H9 (cell line): Measurements from ENCODE around the gene PSMB7. TPM values are rescaled to one million over a fixed set of nuclear protein-coding genes. Genes with fewer than 3 reads are reported as not detected.

Experiments
- DNase-seq: peaks from one replicate; pipeline ENCODE4 v3.0.0-alpha.2; 2017
- H2AFZ ChIP-seq: one replicate; pipeline ENCODE4 v1.6.1; 2013; ENCODE audit warnings: mild to moderate bottlenecking, low read length, control low read depth, moderate library complexity
- H2AK5ac ChIP-seq: 2 replicates; pipeline ENCODE4 v1.6.1; 2013; ENCODE audit warnings: low read length, control low read depth, mixed read lengths; ENCODE audit not compliant: insufficient read length
- H2BK120ac ChIP-seq: one replicate; pipeline ENCODE4 v1.6.1; 2013; ENCODE audit warnings: low read depth, mild to moderate bottlenecking, low read length, control low read depth, inconsistent platforms; ENCODE audit not compliant: poor library complexity, severe bottlenecking
- H2BK12ac ChIP-seq: 2 replicates; pipeline ENCODE4 v1.6.1; 2013; ENCODE audit warnings: low read length, control low read depth, mixed read lengths, low read depth; ENCODE audit not compliant: insufficient read length
- H2BK15ac ChIP-seq: 2 replicates; pipeline ENCODE4 v1.6.1; 2013; ENCODE audit warnings: low read depth, low read length, control low read depth
- H2BK20ac ChIP-seq: one replicate; pipeline ENCODE4 v1.6.1; 2013; ENCODE audit warnings: low read depth, mild to moderate bottlenecking, low read length, control low read depth, inconsistent platforms; ENCODE audit not compliant: poor library complexity, severe bottlenecking
- H2BK5ac ChIP-seq: 2 replicates; pipeline ENCODE4 v1.6.1; 2013; ENCODE audit warnings: low read length, control low read depth, mixed read lengths; ENCODE audit not compliant: insufficient read length
- H3K14ac ChIP-seq: 2 replicates; pipeline ENCODE4 v1.6.1; 2013; ENCODE audit warnings: low read length, control low read depth; ENCODE audit not compliant: insufficient read depth
- H3K18ac ChIP-seq: 2 replicates; pipeline ENCODE4 v1.6.1; 2013; ENCODE audit warnings: low read depth, mild to moderate bottlenecking, mixed read lengths, low read length, control low read depth; ENCODE audit not compliant: insufficient read length
- H3K23ac ChIP-seq: 2 replicates; pipeline ENCODE4 v1.6.1; 2013; ENCODE audit warnings: low read length, control low read depth, mixed read lengths, low read depth; ENCODE audit not compliant: insufficient read length
- H3K23me2 ChIP-seq: 2 replicates; pipeline ENCODE4 v1.6.1; 2013; ENCODE audit warnings: low read depth, mild to moderate bottlenecking, mixed read lengths, low read length, control low read depth; ENCODE audit not compliant: insufficient read length, poor library complexity, severe bottlenecking
- H3K27ac ChIP-seq: 2 replicates; pipeline ENCODE4 v1.5.1; 2013; ENCODE audit warnings: low read length, control low read depth, mixed read lengths, low read depth; ENCODE audit not compliant: insufficient read length
- H3K27me3 ChIP-seq: 2 replicates; pipeline ENCODE4 v1.6.1; 2013; ENCODE audit warnings: low read length, control low read depth, inconsistent platforms; ENCODE audit not compliant: insufficient read depth
- H3K4ac ChIP-seq: 2 replicates; pipeline ENCODE4 v1.6.1; 2013; ENCODE audit warnings: low read depth, mild to moderate bottlenecking, control low read depth, inconsistent platforms, low read length, moderate library complexity
- H3K4me1 ChIP-seq: 2 replicates; pipeline ENCODE4 v1.6.1; 2013; ENCODE audit warnings: low read length, control low read depth, inconsistent platforms; ENCODE audit not compliant: insufficient read depth
- H3K4me2 ChIP-seq: 2 replicates; pipeline ENCODE4 v1.6.1; 2013; ENCODE audit warnings: low read length, control low read depth, mixed read lengths; ENCODE audit not compliant: insufficient read length, insufficient read depth
- H3K56ac ChIP-seq: 2 replicates; pipeline ENCODE4 v1.6.1; 2013; ENCODE audit warnings: low read depth, mild to moderate bottlenecking, mixed read lengths, low read length, control low read depth; ENCODE audit not compliant: insufficient read length
- H3K79me1 ChIP-seq: 2 replicates; pipeline ENCODE4 v1.6.1; 2013; ENCODE audit warnings: low read depth, mild to moderate bottlenecking, moderate library complexity, low read length, control low read depth, inconsistent platforms; ENCODE audit not compliant: insufficient read depth, poor library complexity, severe bottlenecking
- H3K79me2 ChIP-seq: 2 replicates; pipeline ENCODE4 v1.6.1; 2013; ENCODE audit warnings: low read length, control low read depth, inconsistent platforms; ENCODE audit not compliant: insufficient read depth
- H3K9ac ChIP-seq: 2 replicates; pipeline ENCODE4 v1.6.1; 2013; ENCODE audit warnings: low read length, control low read depth, mixed read lengths; ENCODE audit not compliant: insufficient read length; ENCODE audit errors: extremely low read depth
- H3K9me3 ChIP-seq: one replicate; pipeline ENCODE4 v1.6.1; 2013; ENCODE audit warnings: low read depth, low read length, inconsistent platforms; ENCODE audit not compliant: control insufficient read depth
- H3T11ph ChIP-seq: one replicate; pipeline ENCODE4 v1.6.1; 2013; ENCODE audit warnings: mild to moderate bottlenecking, low read length, control low read depth, inconsistent platforms
- H4K20me1 ChIP-seq: one replicate; pipeline ENCODE4 v1.6.1; 2013; ENCODE audit not compliant: control insufficient read depth, insufficient read length, insufficient read depth
- H4K5ac ChIP-seq: 2 replicates; pipeline ENCODE4 v1.6.1; 2013; ENCODE audit warnings: low read depth, mild to moderate bottlenecking, mixed read lengths, low read length, control low read depth; ENCODE audit not compliant: insufficient read length
- H4K8ac ChIP-seq: replicated peaks from 2 replicates; pipeline ENCODE4 v1.6.1; 2013; ENCODE audit warnings: low read length, control low read depth, mixed read lengths, low read depth; ENCODE audit not compliant: insufficient read length
- H4K91ac ChIP-seq: 2 replicates; pipeline ENCODE4 v1.6.1; 2013; ENCODE audit warnings: low read depth, mild to moderate bottlenecking, moderate library complexity, mixed read lengths, low read length, control low read depth; ENCODE audit not compliant: insufficient read length
- H3K27ac Mint-ChIP-seq, 3 experiments: 2 replicates in 2 of 3; 3 replicates in 1 of 3; pipeline ENCODE4 v1.8.0; 2020 to 2021; ENCODE audit warnings: mixed read lengths in 3 of 3, mild to moderate bottlenecking in 1 of 3, moderate library complexity in 1 of 3
- H3K27me3 Mint-ChIP-seq: 2 replicates; pipeline ENCODE4 v1.8.0; 2021; ENCODE audit warnings: low read depth, mild to moderate bottlenecking, moderate library complexity, mixed read lengths
- H3K36me3 Mint-ChIP-seq, 3 experiments: 2 replicates in 2 of 3; 3 replicates in 1 of 3; pipeline ENCODE4 v1.8.0; 2020 to 2021; ENCODE audit warnings: low read depth in 3 of 3, mixed read lengths in 3 of 3; ENCODE audit not compliant: insufficient read depth in 1 of 3
- H3K4me1 Mint-ChIP-seq, 2 experiments: 2 replicates each; pipeline ENCODE4 v1.8.0; 2020; ENCODE audit warnings: mixed read lengths in 2 of 2
- H3K4me3 Mint-ChIP-seq, 2 experiments: 2 replicates in 1 of 2; 3 replicates in 1 of 2; pipeline ENCODE4 v1.8.0; 2020 to 2021; ENCODE audit warnings: mild to moderate bottlenecking in 2 of 2, mixed read lengths in 2 of 2, moderate library complexity in 1 of 2
- H3K9me3 Mint-ChIP-seq, 2 experiments: 2 replicates in 1 of 2; 3 replicates in 1 of 2; pipeline ENCODE4 v1.8.0; 2020; ENCODE audit warnings: mild to moderate bottlenecking in 2 of 2, mixed read lengths in 2 of 2, moderate library complexity in 1 of 2
- CTCF ChIP-seq: fragments of 200-600 bp; sonication (generic); conservative IDR thresholded peaks from 3 replicates; pipeline ENCODE4 v1.8.0; 2021; ENCODE audit warnings: antibody characterized with exemption, mild to moderate bottlenecking
- WGBS: extraction: QIAGEN DNeasy Blood & Tissue Kit; methylation state at CpG from one replicate; pipeline ENCODE4 v1.1.7; 2013; ENCODE audit warnings: missing lambda C conversion rate, low lambda C conversion rate, mixed read lengths; ENCODE audit not compliant: insufficient read length; ENCODE audit errors: extremely low coverage; 5-methylcytosine and 5-hydroxymethylcytosine counted together
- total RNA-seq: library from RNA; stranded (reverse); gene quantifications from 2 replicates; pipeline ENCODE4 v1.2.1, GENCODE V29; 2021

Gene PSMB7
- total RNA-seq, 1 experiment from 2014 or later = 209 TPM

DNA sequence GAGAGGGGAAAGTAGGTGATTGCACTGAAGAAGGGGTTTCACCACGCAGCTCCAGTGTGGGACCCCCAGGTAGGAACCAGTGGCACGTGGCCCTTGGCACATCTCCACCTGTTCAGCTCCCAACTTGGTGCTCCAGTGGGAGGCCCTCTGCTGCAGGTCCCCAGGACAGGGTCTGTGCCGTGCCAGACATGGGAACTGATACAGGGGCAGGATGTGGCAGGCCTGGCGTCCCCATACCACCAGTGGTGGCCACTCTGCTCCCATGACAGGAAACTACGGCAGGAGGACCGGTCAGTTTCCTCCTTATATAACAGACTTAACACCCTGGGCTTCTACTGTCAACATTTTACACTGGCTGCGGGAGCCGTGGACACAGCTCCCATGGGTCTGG lies 67.3 kb downstream of the PSMB7 start:
- Histone ChIP-seq H4K20me1 (no peaks in the 10 kb centered on the region), H3K9ac (no peak overlapping the region), H2BK12ac (no peak overlapping the region), H3K27ac (no peak overlapping the region), H3K14ac (no peak overlapping the region), H3K79me2 (no peaks in the 10 kb centered on the region), H3K9me3 (no peaks in the 10 kb centered on the region), H3K4ac (no peak overlapping the region), H4K5ac (no peak overlapping the region), H2BK5ac (no peak overlapping the region), H3K4me1 (no peaks in the 10 kb centered on the region; the same call in 1 of the 2 replicates), H4K91ac (no peak overlapping the region), H2BK120ac (no peak overlapping the region), H3K23ac (no peak overlapping the region), H3K4me2 (no peak overlapping the region), H3K23me2 (no peaks in the 10 kb centered on the region), H3T11ph (no peak overlapping the region), H2AK5ac (no peak overlapping the region), H2AFZ (no peak overlapping the region), H3K56ac (no peak overlapping the region), H2BK20ac (no peak overlapping the region), H3K79me1 (no peaks in the 10 kb centered on the region), H3K27me3 (no peaks in the 10 kb centered on the region), H4K8ac (no peak overlapping the region), H3K18ac (no peak overlapping the region), H2BK15ac (no peak overlapping the region)
- Mint-ChIP-seq H3K36me3 (peaks cover 13 to 40% (median 37%) of the 10 kb centered on the region in 3 experiments), H3K27me3 (no peaks in the 10 kb centered on the region), H3K4me3 (no peak overlapping the region), H3K27ac (0 out of 7 replicates have a peak overlapping the region, but pooled peaks of 1 of the 3 experiments have one; percentile 44), H3K4me1 (peaks cover 7 to 24% of the 10 kb centered on the region in 2 experiments), H3K9me3 (no peaks in the 10 kb centered on the region)
- no peak for DNase-seq
- TF ChIP-seq CTCF = no peak
- WGBS = no CpG with 5 or more reads among the region's 8 CpGs
